H1 (cell line): ENCODE data around the gene VAX1. TPM values are rescaled to one million over a fixed set of nuclear protein-coding genes. Genes with fewer than 3 reads are reported as not detected.

Experiments used
- CTCF ChIA-PET: fragments of 300-600 bp; sonication (Branson Sonifier 250); formaldehyde crosslinking; loops from one replicate; lab custom pipeline; 2021; ENCODE audit not compliant: partially characterized antibody; lab: Charles Lee
- POLR2A ChIA-PET: fragments of 300-600 bp; sonication (Branson Sonifier 250); formaldehyde crosslinking; loops from one replicate; lab custom pipeline; 2021; ENCODE audit warnings: inconsistent platforms; ENCODE audit not compliant: partially characterized antibody; lab: Charles Lee
- DNase-seq, 2 experiments: peaks; one replicate each; pipeline versions ENCODE4 v3.0.0 to v3.0.0-alpha.2; 2010 to 2022; ENCODE audit warnings: low spot score in 2 of 2, low read depth in 1 of 2, mixed read lengths in 1 of 2
- FAIRE-seq: peaks from 2 replicates; lab custom pipeline; 2011; peaks lifted over from hg19 to GRCh38; lab: Jason Lieb, UNC
- H2AFZ ChIP-seq: 2 replicates; pipeline ENCODE4 v1.8.1; 2012; ENCODE audit warnings: low read length, inconsistent platforms
- H2AK5ac ChIP-seq: 2 replicates; pipeline ENCODE4 v1.6.1; 2013; ENCODE audit warnings: low read depth, low read length
- H2BK120ac ChIP-seq: replicated peaks from 2 replicates; pipeline ENCODE3; 2013; ENCODE audit warnings: low read depth, low read length, inconsistent platforms
- H2BK12ac ChIP-seq: 2 replicates; pipeline ENCODE4 v1.6.1; 2013; ENCODE audit warnings: low read depth, low read length
- H2BK15ac ChIP-seq: 2 replicates; pipeline ENCODE4 v1.6.1; 2013; ENCODE audit warnings: low read length
- H2BK20ac ChIP-seq: 2 replicates; pipeline ENCODE4 v1.6.1; 2013; ENCODE audit warnings: low read length
- H2BK5ac ChIP-seq: 2 replicates; pipeline ENCODE4 v1.6.1; 2013; ENCODE audit warnings: low read depth, low read length
- H3K14ac ChIP-seq: 2 replicates; pipeline ENCODE4 v1.6.1; 2013; ENCODE audit warnings: inconsistent platforms; ENCODE audit not compliant: insufficient read length
- H3K18ac ChIP-seq: 2 replicates; pipeline ENCODE4 v1.6.1; 2013; ENCODE audit warnings: low read length; ENCODE audit errors: extremely low read depth
- H3K23ac ChIP-seq: 2 replicates; pipeline ENCODE4 v1.6.1; 2013; ENCODE audit warnings: inconsistent platforms; ENCODE audit not compliant: insufficient read length
- H3K23me2 ChIP-seq: 2 replicates; pipeline ENCODE4 v1.6.1; 2013; ENCODE audit warnings: low read depth, low read length
- H3K27ac ChIP-seq: 2 replicates; pipeline ENCODE4 v1.6.1; 2011; ENCODE audit warnings: low read depth, low read length, inconsistent platforms
- H3K27me3 ChIP-seq, 4 experiments: replicated peaks in 1 of 4; 1 replicate in 1 of 4; 2 replicates in 3 of 4; pipeline versions ENCODE4 v1.6.1 to v1.8.1; 2011 to 2013; ENCODE audit warnings: low read length in 3 of 4, mild to moderate bottlenecking in 3 of 4, inconsistent platforms in 2 of 4, mixed read lengths in 2 of 4, moderate library complexity in 1 of 4; ENCODE audit not compliant: control insufficient read depth in 3 of 4, insufficient read depth in 3 of 4; ENCODE audit errors: extremely low read depth in 1 of 4
- H3K36me3 ChIP-seq, 4 experiments: 2 replicates each; pipeline versions ENCODE4 v1.6.1 to v1.8.1; 2011 to 2013; ENCODE audit warnings: mild to moderate bottlenecking in 4 of 4, low read length in 3 of 4, moderate library complexity in 2 of 4, control low read depth in 1 of 4, inconsistent platforms in 1 of 4; ENCODE audit not compliant: insufficient read depth in 4 of 4, control insufficient read depth in 2 of 4
- H3K4ac ChIP-seq: replicated peaks from 2 replicates; pipeline ENCODE3; 2013; ENCODE audit warnings: low read length, low read depth, mixed read lengths, inconsistent platforms; ENCODE audit not compliant: insufficient read length
- H3K4me1 ChIP-seq, 4 experiments: replicated peaks in 1 of 4; 1 replicate in 1 of 4; 2 replicates in 3 of 4; pipeline versions ENCODE4 v1.6.1 to v1.8.1; 2011 to 2013; ENCODE audit warnings: low read length in 3 of 4, inconsistent platforms in 2 of 4, mixed read lengths in 1 of 4; ENCODE audit not compliant: insufficient read depth in 4 of 4, control insufficient read depth in 3 of 4
- H3K4me2 ChIP-seq, 2 experiments: 2 replicates each; pipeline versions ENCODE4 v1.6.1 to v1.8.1; 2011 to 2013; ENCODE audit warnings: low read depth in 2 of 2, low read length in 2 of 2, control low read depth in 1 of 2, inconsistent platforms in 1 of 2, mild to moderate bottlenecking in 1 of 2; ENCODE audit not compliant: insufficient read depth in 1 of 2
- H3K4me3 ChIP-seq, 4 experiments: fragments of 200-600, 300-600 bp in 1 of 4; sonication (generic), shearing (Covaris generic), sonication (Bioruptor Twin) in 1 of 4; 2 replicates each; pipeline versions ENCODE4 v1.5.1 to v1.8.1; 2011 to 2016; ENCODE audit warnings: low read length in 4 of 4, low read depth in 3 of 4, control low read depth in 2 of 4, inconsistent platforms in 2 of 4, mild to moderate bottlenecking in 2 of 4, mixed read lengths in 1 of 4, moderate library complexity in 1 of 4; ENCODE audit not compliant: insufficient read depth in 2 of 4; ENCODE audit errors: extremely low read depth in 1 of 4
- H3K56ac ChIP-seq: replicated peaks from 2 replicates; pipeline ENCODE3; 2013; ENCODE audit warnings: low read depth, mild to moderate bottlenecking, mixed read lengths, low read length, inconsistent platforms; ENCODE audit not compliant: insufficient read length
- H3K79me1 ChIP-seq: 2 replicates; pipeline ENCODE4 v1.6.1; 2013; ENCODE audit warnings: low read depth, low read length, control low read depth
- H3K79me2 ChIP-seq, 2 experiments: 2 replicates each; pipeline versions ENCODE4 v1.6.1 to v1.8.1; 2012 to 2013; ENCODE audit warnings: low read length in 2 of 2, mild to moderate bottlenecking in 2 of 2, inconsistent platforms in 1 of 2; ENCODE audit not compliant: insufficient read depth in 2 of 2, control insufficient read depth in 1 of 2
- H3K9ac ChIP-seq, 4 experiments: replicated peaks in 1 of 4; 1 replicate in 1 of 4; 2 replicates in 3 of 4; pipeline versions ENCODE4 v1.6.1 to v1.8.1; 2011 to 2013; ENCODE audit warnings: low read depth in 3 of 4, low read length in 3 of 4, control low read depth in 2 of 4, mild to moderate bottlenecking in 2 of 4, moderate library complexity in 2 of 4, inconsistent platforms in 1 of 4; ENCODE audit errors: extremely low read depth in 1 of 4
- H3K9me3 ChIP-seq, 2 experiments: 2 replicates each; pipeline versions ENCODE4 v1.6.1 to v1.8.1; 2012 to 2013; ENCODE audit warnings: mild to moderate bottlenecking in 2 of 2, moderate library complexity in 2 of 2, control low read depth in 1 of 2, inconsistent platforms in 1 of 2, low read depth in 1 of 2, low read length in 1 of 2, mixed read lengths in 1 of 2; ENCODE audit not compliant: insufficient read depth in 2 of 2
- H4K20me1 ChIP-seq, 2 experiments: replicated peaks in 1 of 2; 2 replicates each; pipeline versions ENCODE3 to v1.8.1; 2011 to 2013; ENCODE audit warnings: inconsistent platforms in 2 of 2, low read length in 2 of 2, mild to moderate bottlenecking in 1 of 2; ENCODE audit not compliant: insufficient read depth in 2 of 2, control insufficient read depth in 1 of 2
- H4K5ac ChIP-seq: 2 replicates; pipeline ENCODE4 v1.6.1; 2013; ENCODE audit warnings: low read length, low read depth, mixed read lengths, inconsistent platforms; ENCODE audit not compliant: insufficient read length
- H4K8ac ChIP-seq: 2 replicates; pipeline ENCODE4 v1.8.0; 2013; ENCODE audit warnings: mild to moderate bottlenecking, moderate library complexity, low read length, inconsistent platforms; ENCODE audit not compliant: insufficient read depth; ENCODE audit errors: extremely low read depth
- H4K91ac ChIP-seq: replicated peaks from 2 replicates; pipeline ENCODE3; 2013; ENCODE audit warnings: low read length, mixed read lengths, inconsistent platforms; ENCODE audit not compliant: insufficient read length
- BACH1 ChIP-seq: IDR thresholded peaks from 2 replicates; pipeline ENCODE4 v1.6.1; 2012; ENCODE audit warnings: low read length, improper control_type of control experiment
- CREB1 ChIP-seq: IDR thresholded peaks from 2 replicates; pipeline ENCODE4 v1.6.1; 2012; ENCODE audit warnings: inconsistent platforms
- EZH2 ChIP-seq: fragments of 200-600 bp; sonication (generic); IDR thresholded peaks from 2 replicates; pipeline ENCODE4 v1.7.1; 2012; ENCODE audit warnings: low read depth, mild to moderate bottlenecking, moderate library complexity, low read length, inconsistent platforms; ENCODE audit not compliant: severe bottlenecking
- POLR2A ChIP-seq, 2 experiments: IDR thresholded peaks; 1 replicate in 1 of 2; 2 replicates in 1 of 2; pipeline ENCODE4 v1.6.1; 2011; ENCODE audit warnings: low read depth in 2 of 2, low read length in 2 of 2, mild to moderate bottlenecking in 2 of 2; ENCODE audit errors: control extremely low read depth in 1 of 2
- POLR2AphosphoS5 ChIP-seq: IDR thresholded peaks from 2 replicates; pipeline ENCODE4 v1.6.1; 2011; ENCODE audit warnings: low read depth, low read length
- SAP30 ChIP-seq: fragments of 300-600 bp; sonication (generic); IDR thresholded peaks from 2 replicates; pipeline ENCODE4 v1.7.1; 2012; ENCODE audit warnings: low read length, moderate library complexity, mild to moderate bottlenecking, inconsistent platforms; ENCODE audit not compliant: insufficient read depth, insufficient replicate concordance
- TAF7 ChIP-seq: optimal IDR thresholded peaks from 2 replicates; pipeline ENCODE3; 2011; ENCODE audit warnings: low read depth, mild to moderate bottlenecking, inconsistent platforms, low read length, moderate library complexity, borderline replicate concordance
- YY1 ChIP-seq: IDR thresholded peaks from 2 replicates; pipeline ENCODE4 v1.6.1; 2011; ENCODE audit warnings: low read depth, mild to moderate bottlenecking, low read length
- WGBS, 2 experiments: shearing (Covaris generic) in 1 of 2; methylation state at CpG; one replicate each; pipeline versions ENCODE4 v1.1.6 to v1.1.7; 2013 to 2015; ENCODE audit warnings: low lambda C conversion rate in 2 of 2, mixed read lengths in 2 of 2, inconsistent platforms in 1 of 2, low coverage in 1 of 2, missing lambda C conversion rate in 1 of 2; ENCODE audit not compliant: insufficient replicate concordance in 2 of 2, insufficient coverage in 1 of 2, insufficient read length in 1 of 2; ENCODE audit errors: extremely low coverage in 1 of 2, missing lambda C conversion rate in 1 of 2; 5-methylcytosine and 5-hydroxymethylcytosine counted together
- polyA plus RNA-seq, 7 experiments: library from polyadenylated mRNA; depleted of rRNA in 3 of 7; stranded (reverse) in 5 of 7; unstranded in 2 of 7; fragments of >200 nt in 5 of 7; fragments of 200-250 nt in 2 of 7; gene quantifications; 1 replicate in 5 of 7; 2 replicates in 1 of 7; 4 replicates in 1 of 7; pipeline versions ENCODE4 v1.2.1 to v1.2.3, GENCODE V29; 2011 to 2013; ENCODE audit warnings: missing spikeins in 2 of 7, mixed read lengths in 2 of 7
- total RNA-seq: library from RNA; stranded (reverse); fragmentation: NEBNext Ultra II Directional; extraction: Animal tissue kit (Norgen Biotek cat#: 25700); gene quantifications from 2 replicates; pipeline ENCODE4 v1.2.1, GENCODE V29; 2021
- TF ChIP-seq, protein P1 (sequence below): IDR thresholded peaks from 2 replicates; pipeline ENCODE4 v1.6.1; 2012; ENCODE audit warnings: low read length, inconsistent platforms
- TF ChIP-seq, protein P2 (sequence below): IDR thresholded peaks from 2 replicates; pipeline ENCODE4 v1.6.1; 2012; ENCODE audit warnings: inconsistent platforms

Gene VAX1
- total and polyA plus RNA-seq, 2 of the 8 experiments (the other 6 are each of a cell fraction or from before 2014, with no cell fraction given), result not detected

DNA sequence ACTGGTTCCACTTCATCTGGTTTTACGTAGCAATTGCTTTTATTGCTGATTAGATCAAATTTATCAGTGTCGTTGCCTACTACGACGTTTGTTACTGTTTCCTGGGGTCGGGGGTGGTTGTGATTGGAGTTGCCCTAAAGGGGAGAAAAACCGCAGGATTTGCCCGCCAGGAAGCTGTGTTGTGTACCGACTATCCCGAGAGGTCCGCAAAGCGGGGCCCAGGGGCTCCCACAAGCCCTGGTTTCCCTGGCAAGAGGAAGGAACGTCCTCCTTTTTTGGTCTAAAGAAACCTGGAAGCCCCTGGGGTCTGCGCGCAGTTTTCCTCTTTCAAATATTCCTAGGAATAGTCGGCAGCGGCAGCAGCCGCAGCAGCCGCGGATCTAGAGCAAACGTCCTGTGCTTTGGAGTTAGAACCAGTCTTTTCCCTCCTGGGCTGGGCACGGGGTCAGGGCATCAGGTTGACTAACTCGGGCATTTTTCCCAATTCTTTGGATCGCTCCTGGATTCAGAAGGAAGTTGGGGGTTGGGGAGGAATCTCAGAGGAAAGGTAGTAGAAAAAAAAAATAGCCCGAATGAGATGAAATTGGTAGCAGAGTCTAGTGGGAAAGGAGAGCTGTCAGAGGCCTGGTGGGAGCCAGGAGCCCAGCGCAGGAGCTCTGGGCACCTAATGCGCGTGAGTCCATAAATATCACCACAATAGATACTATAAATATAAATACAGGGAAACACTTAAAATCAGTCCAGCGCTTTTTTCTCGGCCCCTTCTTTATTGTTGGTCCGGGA, 4.6 kb downstream of the VAX1 start:
- CTCF ChIA-PET, result interaction anchor here (0.9 to 13.8 kb wide), 9 partner anchors 10 to 337 kb away, joined by 3 to 212 read pairs (median 4); no protein-coding TSS in a partner anchor
- FAIRE-seq, result no peak
- no peak overlapping the region for H3K9ac ChIP-seq
- TF ChIP-seq YY1, result no peak
- no peak for TF ChIP-seq POLR2AphosphoS5
- TF ChIP-seq SAP30, result no peak
- TF ChIP-seq, protein P1, sequence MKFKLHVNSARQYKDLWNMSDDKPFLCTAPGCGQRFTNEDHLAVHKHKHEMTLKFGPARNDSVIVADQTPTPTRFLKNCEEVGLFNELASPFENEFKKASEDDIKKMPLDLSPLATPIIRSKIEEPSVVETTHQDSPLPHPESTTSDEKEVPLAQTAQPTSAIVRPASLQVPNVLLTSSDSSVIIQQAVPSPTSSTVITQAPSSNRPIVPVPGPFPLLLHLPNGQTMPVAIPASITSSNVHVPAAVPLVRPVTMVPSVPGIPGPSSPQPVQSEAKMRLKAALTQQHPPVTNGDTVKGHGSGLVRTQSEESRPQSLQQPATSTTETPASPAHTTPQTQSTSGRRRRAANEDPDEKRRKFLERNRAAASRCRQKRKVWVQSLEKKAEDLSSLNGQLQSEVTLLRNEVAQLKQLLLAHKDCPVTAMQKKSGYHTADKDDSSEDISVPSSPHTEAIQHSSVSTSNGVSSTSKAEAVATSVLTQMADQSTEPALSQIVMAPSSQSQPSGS, result no peak
- no peak for TF ChIP-seq POLR2A (IDR thresholded peaks at IDR 0.05; ENCODE audit: control extremely low read depth in 1 of 2, low read depth in 2 of 2, low read length in 2 of 2)
- TF ChIP-seq, protein P2, sequence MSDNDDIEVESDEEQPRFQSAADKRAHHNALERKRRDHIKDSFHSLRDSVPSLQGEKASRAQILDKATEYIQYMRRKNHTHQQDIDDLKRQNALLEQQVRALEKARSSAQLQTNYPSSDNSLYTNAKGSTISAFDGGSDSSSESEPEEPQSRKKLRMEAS, result no peak
- TF ChIP-seq CREB1, result no peak
- TF ChIP-seq TAF7, result no peak
- peak; percentile 98 for TF ChIP-seq EZH2
- TF ChIP-seq BACH1, result no peak

More for the DNA sequence above, 4.6 kb downstream of the VAX1 start:
- Histone ChIP-seq H3K23me2 (peaks cover 7% of the 10 kb centered on the region; the same call in 1 of the 2 replicates), H2AFZ (no peak overlapping the region), H3K18ac (no peak overlapping the region; the same call in 1 of the 2 replicates), H2BK120ac (no peak overlapping the region), H3K79me1 (no peaks in the 10 kb centered on the region), H3K4me1 (peaks cover 6 to 37% (median 17%) of the 10 kb centered on the region in 4 experiments), H3K36me3 (peaks cover 0 to 7% (median 0%) of the 10 kb centered on the region in 4 experiments; a peak in 1 of 8 replicates), H4K20me1 (peaks cover 8 to 12% of the 10 kb centered on the region in 2 experiments), H3K56ac (no peak overlapping the region), H4K8ac (no peak overlapping the region), H4K91ac (no peak overlapping the region), H3K27me3 (peaks cover 88 to 100% (median 98%) of the 10 kb centered on the region in 4 experiments), H2BK5ac (no peak overlapping the region), H4K5ac (no peak overlapping the region), H3K27ac (no peak overlapping the region), H3K14ac (no peak overlapping the region), H2BK15ac (no peak overlapping the region), H3K9me3 (no peaks in the 10 kb centered on the region), H3K4me2 (peak overlapping the region; percentile 57 to 63), H2BK20ac (no peak overlapping the region), H3K4me3 (peak overlapping the region in 2 of 4 experiments; percentile 10 to 50; a peak in 3 of 8 replicates), H3K79me2 (no peaks in the 10 kb centered on the region), H3K23ac (no peak overlapping the region), H3K4ac (no peak overlapping the region), H2AK5ac (no peak overlapping the region), H2BK12ac (no peak overlapping the region)
- WGBS, 2 experiments, result 2% methylated on average over 24 of the region's 30 CpGs; no CpG with 5 or more reads in 1 of the 2 experiments
- DNase-seq, result peak in 1 of 2 experiments; percentile 59
- POLR2A ChIA-PET, result interaction anchor here (0.7 to 2.4 kb wide), 5 partner anchors 26 to 399 kb away, joined by 3 to 9 read pairs (median 4); no protein-coding TSS in a partner anchor
